ENCODE measurements around the gene ACTBL2. TPM values are rescaled to one million over a fixed set of nuclear protein-coding genes. Genes with fewer than 3 reads are reported as not detected.
"Not testable (repeated sequence)": the region's sequence is repeated elsewhere in the genome, so short reads cannot be mapped to it uniquely, and the experiment has no call there.

The ACTBL2 gene
- total RNA-seq (2014; rRNA removed; shearing (Covaris generic)): 0.11 and 0.13 TPM in 2 replicates
- polyA plus RNA-seq (2015; cell fraction: cytosol; rRNA removed): 0.12 TPM in 1 of 2 replicates, not detected in the other
- polyA plus RNA-seq (2015; cell fraction: nucleus; rRNA removed): 0.52 and 0.61 TPM in 2 replicates

GRCh38 chr5:57482671-57483106 lies at the start of gene ACTBL2:
Gene ACTBL2 (minus strand): TSS chr5:57482811. CDS start chr5:57482707, 104 bp downstream.
- no peak for DNase-seq (ENCODE audit: low read depth, low spot score)
- in situ Hi-C loops (cut with HindIII; ENCODE audit: low pct_unique_long_range_greater_than_20kb, low sequenced_read_pairs): no loop called here

- in situ Hi-C loops (cut with HindIII; ENCODE audit: low pct_unique_long_range_greater_than_20kb, low sequenced_read_pairs): no loop called here
- no peak for DNase-seq (ENCODE audit: low read depth, low spot score)
Observed at GRCh38 chr5:57531333-57531732, 48.7 kb upstream of the ACTBL2 start.

- DNase-seq (ENCODE audit: low read depth, low spot score): no peak
- in situ Hi-C loops (cut with HindIII; ENCODE audit: low pct_unique_long_range_greater_than_20kb, low sequenced_read_pairs): no loop called here
Observed at GRCh38 chr5:57529864-57530263, 47.3 kb upstream of the ACTBL2 start.

- in situ Hi-C loops (cut with HindIII; ENCODE audit: low pct_unique_long_range_greater_than_20kb, low sequenced_read_pairs): no loop called here
- DNase-seq (ENCODE audit: low read depth, low spot score): no peak
Observed at GRCh38 chr5:57527870-57528269, 45.3 kb upstream of the ACTBL2 start.

- DNase-seq (ENCODE audit: low read depth, low spot score): no peak
- in situ Hi-C loops (cut with HindIII; ENCODE audit: low pct_unique_long_range_greater_than_20kb, low sequenced_read_pairs): no loop called here
Observed at GRCh38 chr5:57524348-57525060, 41.9 kb upstream of the ACTBL2 start.

GRCh38 chr5:57522477-57522876 lies 39.9 kb upstream of the ACTBL2 start:
- in situ Hi-C loops (cut with HindIII; ENCODE audit: low pct_unique_long_range_greater_than_20kb, low sequenced_read_pairs): not testable (repeated sequence)

GRCh38 chr5:57518415-57518814 lies 35.8 kb upstream of the ACTBL2 start:
- DNase-seq (ENCODE audit: low read depth, low spot score); in situ Hi-C loops (cut with HindIII; ENCODE audit: low pct_unique_long_range_greater_than_20kb, low sequenced_read_pairs): not testable (repeated sequence)

More at GRCh38 chr5:57522477-57522876, 39.9 kb upstream of the ACTBL2 start:
- not testable (repeated sequence) for DNase-seq (ENCODE audit: low read depth, low spot score)

GRCh38 chr5:57517250-57517649 lies 34.6 kb upstream of the ACTBL2 start:
- in situ Hi-C loops (cut with HindIII; ENCODE audit: low pct_unique_long_range_greater_than_20kb, low sequenced_read_pairs): no loop called here
- DNase-seq (ENCODE audit: low read depth, low spot score): no peak

GRCh38 chr5:57513785-57514184 lies 31.2 kb upstream of the ACTBL2 start:
- DNase-seq (ENCODE audit: low read depth, low spot score): no peak
- in situ Hi-C loops (cut with HindIII; ENCODE audit: low pct_unique_long_range_greater_than_20kb, low sequenced_read_pairs): no loop called here

GRCh38 chr5:57511321-57511720 lies 28.7 kb upstream of the ACTBL2 start:
- DNase-seq (ENCODE audit: low read depth, low spot score): no peak
- in situ Hi-C loops (cut with HindIII; ENCODE audit: low pct_unique_long_range_greater_than_20kb, low sequenced_read_pairs): no loop called here

GRCh38 chr5:57509501-57510260 lies 27.1 kb upstream of the ACTBL2 start:
- no peak for DNase-seq (ENCODE audit: low read depth, low spot score)
- in situ Hi-C loops (cut with HindIII; ENCODE audit: low pct_unique_long_range_greater_than_20kb, low sequenced_read_pairs): no loop called here

- DNase-seq (ENCODE audit: low read depth, low spot score): no peak
- in situ Hi-C loops (cut with HindIII; ENCODE audit: low pct_unique_long_range_greater_than_20kb, low sequenced_read_pairs): no loop called here
Observed at GRCh38 chr5:57508211-57508610, 25.6 kb upstream of the ACTBL2 start.

- DNase-seq (ENCODE audit: low read depth, low spot score): no peak
- in situ Hi-C loops (cut with HindIII; ENCODE audit: low pct_unique_long_range_greater_than_20kb, low sequenced_read_pairs): no loop called here
Observed at GRCh38 chr5:57505272-57506200, 22.9 kb upstream of the ACTBL2 start.

GRCh38 chr5:57504357-57504756 lies 21.7 kb upstream of the ACTBL2 start:
- no peak for DNase-seq (ENCODE audit: low read depth, low spot score)
- in situ Hi-C loops (cut with HindIII; ENCODE audit: low pct_unique_long_range_greater_than_20kb, low sequenced_read_pairs): no loop called here

- no peak for DNase-seq (ENCODE audit: low read depth, low spot score)
- in situ Hi-C loops (cut with HindIII; ENCODE audit: low pct_unique_long_range_greater_than_20kb, low sequenced_read_pairs): no loop called here
Observed at GRCh38 chr5:57503433-57503832, 20.8 kb upstream of the ACTBL2 start.

- DNase-seq (ENCODE audit: low read depth, low spot score): no peak
- in situ Hi-C loops (cut with HindIII; ENCODE audit: low pct_unique_long_range_greater_than_20kb, low sequenced_read_pairs): no loop called here
Observed at GRCh38 chr5:57501414-57502201, 19.0 kb upstream of the ACTBL2 start.
